CD4-positive, alpha-beta memory T cell (primary cell): ENCODE data around the gene FADS3. TPM values are rescaled to one million over a fixed set of nuclear protein-coding genes. Genes with fewer than 3 reads are reported as not detected.
A peak's percentile ranks its signal among the peaks of the same experiment; 100 is the strongest.

Source experiments
- CTCF ChIA-PET: fragments of 350-600 bp; sonication (Branson Sonifier 250); formaldehyde crosslinking; loops from one replicate; lab custom pipeline; 2021; ENCODE audit warnings: inconsistent platforms; ENCODE audit not compliant: partially characterized antibody; lab: Charles Lee
- POLR2A ChIA-PET: fragments of 350-600 bp; sonication (Branson Sonifier 250); formaldehyde crosslinking; loops from one replicate; lab custom pipeline; 2021; ENCODE audit not compliant: partially characterized antibody; lab: Charles Lee
- DNase-seq, 5 donors: peaks; one replicate each; pipeline versions ENCODE4 v3.0.0 to v3.0.0-alpha.2; 2020 to 2022; ENCODE audit warnings: mixed read lengths in 1 of 5
- H3K27ac ChIP-seq: one replicate; pipeline ENCODE4 v1.7.0; 2013; ENCODE audit warnings: low read depth, low read length
- H3K27me3 ChIP-seq: 2 replicates; pipeline ENCODE4 v1.7.0; 2013; ENCODE audit warnings: mild to moderate bottlenecking, low read length, moderate library complexity; ENCODE audit not compliant: insufficient read depth
- H3K36me3 ChIP-seq: 2 replicates; pipeline ENCODE4 v1.7.0; 2013; ENCODE audit warnings: mild to moderate bottlenecking, low read length, moderate library complexity; ENCODE audit not compliant: insufficient read depth
- H3K4me1 ChIP-seq: 2 replicates; pipeline ENCODE4 v1.7.0; 2013; ENCODE audit warnings: mild to moderate bottlenecking, low read length, moderate library complexity; ENCODE audit not compliant: insufficient read depth
- H3K4me3 ChIP-seq, 2 donors: one replicate each; pipeline ENCODE4 v1.7.0; 2013; ENCODE audit warnings: low read length in 2 of 2, mild to moderate bottlenecking in 1 of 2
- H3K9me3 ChIP-seq, 2 donors: one replicate each; pipeline ENCODE4 v1.7.0; 2013; ENCODE audit warnings: low read length in 2 of 2, control low read depth in 1 of 2; ENCODE audit not compliant: control insufficient read depth in 1 of 2
- H3K27ac Mint-ChIP-seq, 7 donors: one replicate each; pipeline ENCODE4 v1.8.0; 2020 to 2021; ENCODE audit warnings: mixed read lengths in 7 of 7, mild to moderate bottlenecking in 6 of 7, inconsistent platforms in 3 of 7, moderate library complexity in 3 of 7
- H3K27me3 Mint-ChIP-seq, 2 donors: one replicate each; pipeline ENCODE4 v1.8.0; 2020 to 2021; ENCODE audit warnings: mixed read lengths in 2 of 2
- H3K36me3 Mint-ChIP-seq, 2 donors: one replicate each; pipeline ENCODE4 v1.8.0; 2020 to 2021; ENCODE audit warnings: mixed read lengths in 2 of 2, inconsistent platforms in 1 of 2, mild to moderate bottlenecking in 1 of 2
- H3K4me1 Mint-ChIP-seq, 4 donors: one replicate each; pipeline ENCODE4 v1.8.0; 2020 to 2021; ENCODE audit warnings: mixed read lengths in 4 of 4, mild to moderate bottlenecking in 1 of 4
- H3K4me3 Mint-ChIP-seq, 8 donors: one replicate each; pipeline ENCODE4 v1.8.0; 2020 to 2021; ENCODE audit warnings: mixed read lengths in 8 of 8, mild to moderate bottlenecking in 7 of 8, moderate library complexity in 6 of 8, inconsistent platforms in 3 of 8
- H3K9me3 Mint-ChIP-seq, 8 donors: one replicate each; pipeline ENCODE4 v1.8.0; 2020 to 2021; ENCODE audit warnings: mixed read lengths in 8 of 8, mild to moderate bottlenecking in 5 of 8, inconsistent platforms in 3 of 8, moderate library complexity in 1 of 8
- intact Hi-C: fragments of 100-400 bp; cut with micrococcal nuclease; formaldehyde crosslinking; loops from one replicate; pipeline ENCODE4 v1.15.1; 2023
- polyA plus RNA-seq, 2 donors: library from polyadenylated mRNA; unstranded; fragments of 300-500 nt; fragmentation: Illumina TruSeq; gene quantifications; one replicate each; pipeline ENCODE4 v1.2.3, GENCODE V29; 2021
- total RNA-seq, 2 experiments: library from RNA; stranded (reverse); gene quantifications; one replicate each; pipeline ENCODE4 v1.2.3, GENCODE V29; 2021

Gene FADS3
- total and polyA plus RNA-seq, 4 experiments from 2014 or later, result 2.9 to 7.8 (median 4.4) TPM

DNA sequence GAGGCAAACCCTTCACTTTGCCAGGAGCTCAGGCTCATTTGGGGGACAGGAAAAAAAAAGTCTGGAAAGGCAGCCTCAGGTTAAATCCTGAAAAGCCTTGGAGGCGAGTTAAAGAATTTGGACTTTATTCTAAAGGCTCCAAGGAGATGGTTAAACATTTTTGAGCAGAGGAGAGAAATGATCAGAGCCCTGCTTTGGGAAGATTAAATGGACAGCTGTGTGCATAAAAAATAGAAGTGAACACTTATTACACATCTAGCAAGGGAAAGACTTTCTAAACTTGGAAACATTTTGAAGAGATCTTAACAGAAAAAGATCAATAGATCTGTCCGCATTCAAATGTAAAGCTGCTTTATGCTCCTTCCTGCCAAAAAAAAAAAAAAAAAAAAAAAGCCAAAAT, 34.4 kb upstream of the FADS3 start:
- H3K4me1 ChIP-seq, result no peaks in the 10 kb centered on the region
- CTCF ChIA-PET, result interaction anchor here (1.8 kb wide), 1 partner anchor 28 kb away, joined by 3 read pairs; no protein-coding TSS in a partner anchor
- H3K36me3 ChIP-seq, result no peaks in the 10 kb centered on the region
- no peaks in the 10 kb centered on the region for H3K9me3 ChIP-seq
- H3K4me1 Mint-ChIP-seq, result no peaks in the 10 kb centered on the region
- H3K4me3 Mint-ChIP-seq, result peak overlapping the region in 1 of 8 donors; percentile 33
- no peak overlapping the region for H3K4me3 ChIP-seq
- H3K27me3 Mint-ChIP-seq, result peaks cover 6 to 9% of the 10 kb centered on the region in 2 donors
- no peak overlapping the region for H3K27ac ChIP-seq
- peaks cover 0 to 2% (median 0%) of the 10 kb centered on the region in 8 donors for H3K9me3 Mint-ChIP-seq
- no peaks in the 10 kb centered on the region for H3K36me3 Mint-ChIP-seq
- no peak for DNase-seq
- H3K27ac Mint-ChIP-seq, result no peak overlapping the region
- intact Hi-C loops, result no loop called here
- no peaks in the 10 kb centered on the region for H3K27me3 ChIP-seq
- POLR2A ChIA-PET, result no interaction called here

DNA sequence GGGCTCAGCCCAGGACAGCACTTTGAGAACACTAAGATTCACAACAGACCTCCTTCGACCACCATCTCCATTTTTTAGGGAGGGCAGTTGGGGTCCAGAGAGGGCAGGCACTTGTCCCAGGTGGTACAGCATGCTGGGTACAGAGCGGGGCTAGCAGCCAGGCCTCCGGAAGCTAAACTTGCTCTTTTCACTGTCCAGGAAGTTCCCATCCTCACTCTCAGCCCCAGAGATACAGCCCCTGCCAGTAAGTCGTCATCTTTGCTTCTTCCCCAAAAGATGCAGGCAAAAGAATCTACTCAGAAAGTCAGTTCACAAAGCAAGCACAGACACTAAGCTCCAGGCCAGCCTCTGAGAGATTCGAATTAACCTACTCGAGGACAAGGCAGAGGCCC, 32.7 kb upstream of the FADS3 start:
- no peaks in the 10 kb centered on the region for H3K36me3 Mint-ChIP-seq
- no peaks in the 10 kb centered on the region for H3K9me3 Mint-ChIP-seq
- Histone ChIP-seq H3K36me3 (no peaks in the 10 kb centered on the region), H3K4me1 (no peaks in the 10 kb centered on the region), H3K9me3 (no peaks in the 10 kb centered on the region), H3K27ac (no peak overlapping the region), H3K4me3 (no peak overlapping the region), H3K27me3 (no peaks in the 10 kb centered on the region)
- intact Hi-C loops, result no loop called here
- POLR2A ChIA-PET, result no interaction called here
- DNase-seq, result no peak
- CTCF ChIA-PET, result interaction anchor here (1.0 to 1.2 kb wide), 2 partner anchors 13 to 158 kb away, joined by 4 to 5 read pairs; no protein-coding TSS in a partner anchor
- H3K27ac Mint-ChIP-seq, result no peak overlapping the region
- no peak overlapping the region for H3K4me3 Mint-ChIP-seq
- H3K27me3 Mint-ChIP-seq, result peaks cover 13 to 20% of the 10 kb centered on the region in 2 donors
- H3K4me1 Mint-ChIP-seq, result no peaks in the 10 kb centered on the region

DNA sequence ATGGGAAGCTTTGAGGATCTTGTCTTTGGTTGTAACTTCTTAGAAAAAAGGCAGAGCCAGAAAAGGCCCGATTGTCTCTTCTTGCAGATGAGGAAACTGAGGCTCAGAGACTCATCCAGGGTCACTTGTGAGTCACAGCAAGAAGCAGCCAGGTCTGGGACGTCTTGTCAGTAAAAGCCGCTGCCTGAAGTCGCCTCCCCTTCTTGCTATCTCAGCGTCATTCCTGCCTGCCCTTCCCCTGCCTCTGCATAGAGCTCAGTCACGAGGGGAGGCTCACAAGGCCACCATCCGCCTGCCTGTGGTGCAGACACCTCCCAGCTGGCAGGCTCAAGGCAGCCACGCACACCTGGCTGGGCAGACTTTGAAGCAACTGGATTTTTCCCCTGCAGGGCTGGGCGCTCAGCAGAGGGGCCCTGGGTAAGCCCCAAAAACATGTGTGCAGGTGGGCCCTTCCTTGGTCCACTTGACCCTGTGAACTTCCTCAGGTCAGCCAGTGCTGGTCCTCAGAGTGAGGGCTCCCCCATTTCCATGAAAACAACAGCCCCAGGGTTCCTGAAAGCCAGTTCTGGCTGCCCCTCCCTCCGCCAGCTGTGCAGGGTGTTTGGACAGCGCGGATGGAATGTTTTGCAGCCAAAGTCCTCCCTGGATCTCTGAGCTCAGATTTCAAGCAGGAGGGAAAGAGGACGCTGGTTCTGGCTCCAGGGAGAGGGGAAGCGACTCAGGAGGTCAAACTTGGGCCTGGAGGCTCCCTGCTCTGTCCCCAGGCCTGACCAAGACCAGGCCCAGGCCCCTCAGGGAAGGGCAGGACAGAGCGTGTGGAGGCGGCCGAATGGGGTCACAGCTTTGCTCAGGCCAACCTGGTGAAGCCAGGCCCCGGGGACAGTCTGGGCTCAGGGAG, 32.1 kb upstream of the FADS3 start:
- Histone ChIP-seq H3K27ac (no peak overlapping the region), H3K4me1 (no peaks in the 10 kb centered on the region), H3K27me3 (peaks cover 2% of the 10 kb centered on the region), H3K9me3 (no peaks in the 10 kb centered on the region), H3K36me3 (no peaks in the 10 kb centered on the region), H3K4me3 (no peak overlapping the region)
- Mint-ChIP-seq H3K27ac (peak overlapping the region in 1 of 7 donors; percentile 29), H3K27me3 (peaks cover 16 to 26% of the 10 kb centered on the region in 2 donors), H3K4me3 (no peak overlapping the region), H3K4me1 (peaks cover 0 to 1% (median under 1%) of the 10 kb centered on the region in 4 donors), H3K36me3 (no peaks in the 10 kb centered on the region), H3K9me3 (no peaks in the 10 kb centered on the region)
- ChIA-PET POLR2A (no interaction called here), CTCF (interaction anchor here (1.2 kb wide), 1 partner anchor 159 kb away, joined by 5 read pairs; no protein-coding TSS in a partner anchor)
- DNase-seq, result no peak
- intact Hi-C loops, result no loop called here

DNA sequence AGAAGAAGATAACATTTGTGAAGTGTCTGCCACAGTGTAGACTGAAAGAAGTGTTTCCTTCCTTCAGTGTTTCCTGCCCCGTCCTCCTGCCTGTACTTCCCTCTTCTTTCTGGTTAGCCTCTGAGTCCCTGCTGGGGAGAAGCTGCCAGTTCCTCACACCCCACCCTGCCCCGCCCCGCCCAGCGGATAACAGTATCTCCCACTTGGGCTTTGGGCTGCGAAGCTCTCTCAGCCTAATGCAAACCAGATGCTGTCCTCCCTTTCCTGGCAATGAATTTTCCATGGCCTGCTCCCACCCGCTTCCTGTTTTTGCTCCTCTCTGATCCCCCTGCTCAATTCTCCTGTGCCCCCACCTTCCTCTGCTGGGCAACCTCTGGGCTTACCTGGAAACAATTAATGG, 31.2 kb upstream of the FADS3 start:
- no peaks in the 10 kb centered on the region for H3K36me3 Mint-ChIP-seq
- no peak for DNase-seq
- intact Hi-C loops, result no loop called here
- H3K36me3 ChIP-seq, result no peaks in the 10 kb centered on the region
- H3K27ac ChIP-seq, result no peak overlapping the region
- H3K27me3 Mint-ChIP-seq, result peaks cover 24 to 35% of the 10 kb centered on the region in 2 donors
- H3K4me1 Mint-ChIP-seq, result peaks cover 3 to 10% (median 8%) of the 10 kb centered on the region in 4 donors
- H3K4me3 ChIP-seq, result no peak overlapping the region
- no peaks in the 10 kb centered on the region for H3K9me3 ChIP-seq
- no peaks in the 10 kb centered on the region for H3K4me1 ChIP-seq
- H3K4me3 Mint-ChIP-seq, result no peak overlapping the region
- POLR2A ChIA-PET, result interaction anchor here (1.3 kb wide), 1 partner anchor 45 kb away, joined by 3 read pairs; no protein-coding TSS in a partner anchor
- peaks cover 8% of the 10 kb centered on the region for H3K27me3 ChIP-seq
- H3K9me3 Mint-ChIP-seq, result no peaks in the 10 kb centered on the region
- no peak overlapping the region for H3K27ac Mint-ChIP-seq
- CTCF ChIA-PET, result no interaction called here

DNA sequence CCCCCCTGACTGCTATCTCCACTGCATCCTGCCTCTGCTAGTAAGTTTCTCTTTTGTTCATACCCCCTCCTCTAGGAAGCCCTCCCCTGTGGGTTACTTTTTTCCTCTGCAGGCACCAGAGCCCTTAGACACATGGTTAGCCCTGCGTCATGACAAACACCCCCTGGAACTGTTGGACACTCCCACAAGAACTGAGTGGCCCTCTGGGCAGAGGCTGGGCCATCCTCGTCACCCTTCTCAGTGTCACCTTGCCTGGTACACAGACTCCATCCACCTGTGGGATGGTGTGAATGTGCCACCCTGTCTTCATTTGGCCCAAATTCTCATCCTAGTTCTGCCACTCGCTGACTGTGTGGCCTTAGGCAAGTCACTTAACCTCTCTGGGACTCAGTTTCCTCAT, 30.1 kb upstream of the FADS3 start:
- intact Hi-C loops, result no loop called here
- peaks cover 24 to 35% of the 10 kb centered on the region in 2 donors for H3K27me3 Mint-ChIP-seq
- no peak overlapping the region for H3K27ac Mint-ChIP-seq
- Histone ChIP-seq H3K27me3 (peaks cover 8% of the 10 kb centered on the region), H3K36me3 (no peaks in the 10 kb centered on the region), H3K4me1 (no peaks in the 10 kb centered on the region), H3K4me3 (no peak overlapping the region), H3K27ac (no peak overlapping the region), H3K9me3 (no peaks in the 10 kb centered on the region)
- POLR2A ChIA-PET, result interaction anchor here (1.3 kb wide), 1 partner anchor 46 kb away, joined by 3 read pairs; no protein-coding TSS in a partner anchor
- H3K36me3 Mint-ChIP-seq, result no peaks in the 10 kb centered on the region
- H3K4me1 Mint-ChIP-seq, result peaks cover 3 to 11% (median 9%) of the 10 kb centered on the region in 4 donors
- H3K4me3 Mint-ChIP-seq, result no peak overlapping the region
- CTCF ChIA-PET, result no interaction called here
- no peak for DNase-seq
- no peaks in the 10 kb centered on the region for H3K9me3 Mint-ChIP-seq

DNA sequence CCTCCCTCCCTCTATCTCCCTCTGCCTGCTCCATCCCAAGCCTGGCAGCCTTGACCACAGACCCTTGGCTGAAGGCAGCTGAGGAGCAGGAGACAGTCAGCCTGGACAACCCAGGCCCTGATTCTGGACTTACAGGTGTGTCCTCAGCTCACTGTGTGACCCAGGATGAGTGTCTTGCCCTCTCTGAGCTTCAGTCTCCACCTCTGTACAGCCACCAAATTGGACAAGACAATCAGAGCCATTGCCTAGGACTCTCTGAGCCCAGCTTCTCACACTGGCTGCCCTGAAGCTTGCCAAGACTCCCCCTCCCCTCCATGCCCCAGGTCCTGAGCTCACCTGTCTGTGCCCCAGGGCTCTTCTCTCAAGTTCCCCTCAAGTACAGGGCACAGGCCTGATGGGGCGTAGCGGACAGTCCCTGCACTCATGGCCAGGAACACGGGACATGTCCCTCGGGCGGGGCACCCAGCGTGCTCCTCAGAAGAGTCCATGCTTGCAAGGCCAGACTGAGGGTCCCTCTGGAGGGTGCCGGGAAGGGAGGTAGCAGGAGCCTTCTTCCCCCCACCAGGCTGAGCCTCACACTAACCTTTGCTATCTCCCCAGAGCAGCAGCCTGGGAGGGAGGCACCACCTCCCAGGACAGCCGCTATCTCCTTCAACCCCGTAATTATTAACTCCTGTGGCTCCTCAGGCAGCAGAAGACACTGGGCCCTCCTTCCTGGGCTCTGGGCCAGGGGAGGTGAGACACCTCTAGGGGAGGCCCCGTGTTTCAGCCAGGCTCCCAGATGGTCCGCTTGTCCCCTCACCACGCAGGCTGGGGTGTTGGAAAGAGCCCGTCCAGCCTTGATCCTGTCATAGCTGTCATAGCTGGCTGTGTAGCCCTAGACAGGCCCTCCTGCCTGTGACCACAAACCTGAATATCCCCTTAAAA, 28.6 kb upstream of the FADS3 start:
- DNase-seq, result no peak
- H3K27me3 ChIP-seq, result peaks cover 8% of the 10 kb centered on the region
- H3K27ac ChIP-seq, result no peak overlapping the region
- H3K4me1 Mint-ChIP-seq, result peaks cover 3 to 14% (median 9%) of the 10 kb centered on the region in 4 donors
- no peaks in the 10 kb centered on the region for H3K36me3 ChIP-seq
- no peaks in the 10 kb centered on the region for H3K36me3 Mint-ChIP-seq
- H3K9me3 Mint-ChIP-seq, result no peaks in the 10 kb centered on the region
- intact Hi-C loops, result no loop called here
- ChIA-PET POLR2A (no interaction called here), CTCF (interaction anchor here (0.9 to 1.7 kb wide), 4 partner anchors 9 to 162 kb away, joined by 3 to 4 read pairs (median 4); no protein-coding TSS in a partner anchor)
- no peaks in the 10 kb centered on the region for H3K4me1 ChIP-seq
- H3K9me3 ChIP-seq, result no peaks in the 10 kb centered on the region
- H3K27me3 Mint-ChIP-seq, result peaks cover 33 to 44% of the 10 kb centered on the region in 2 donors
- no peak overlapping the region for H3K4me3 ChIP-seq
- H3K4me3 Mint-ChIP-seq, result no peak overlapping the region
- peak overlapping the region in 1 of 7 donors; percentile 75 for H3K27ac Mint-ChIP-seq
